ENCODE data around the gene SCAF8.
"Not testable (repeated sequence)": the region's sequence is repeated elsewhere in the genome, so short reads cannot be mapped to it uniquely, and the experiment has no call there.

The SCAF8 gene

GRCh38 chr6:154783229-154783628 lies 50.0 kb downstream of the SCAF8 start:
- no peak for DNase-seq

- no peak for DNase-seq
Observed at GRCh38 chr6:154785075-154785474, 51.9 kb downstream of the SCAF8 start.

- DNase-seq: no peak
Observed at GRCh38 chr6:154786144-154786868, 53.1 kb downstream of the SCAF8 start.

GRCh38 chr6:154791556-154792317 lies 58.5 kb downstream of the SCAF8 start:
- no peak for DNase-seq

- no peak for DNase-seq
Observed at GRCh38 chr6:154792325-154792724, 59.1 kb downstream of the SCAF8 start.

GRCh38 chr6:154792761-154793160 lies 59.5 kb downstream of the SCAF8 start:
- DNase-seq: no peak

- no peak for DNase-seq
Observed at GRCh38 chr6:154796484-154796883, 63.3 kb downstream of the SCAF8 start.

- DNase-seq: no peak
Observed at GRCh38 chr6:154797857-154798256, 64.6 kb downstream of the SCAF8 start.

GRCh38 chr6:154800338-154800737 lies 67.1 kb downstream of the SCAF8 start:
- no peak for DNase-seq

- peak in 1 of 3 experiments; percentile 70 for DNase-seq
Observed at GRCh38 chr6:154805288-154805911, 72.2 kb downstream of the SCAF8 start.

- DNase-seq: no peak
Observed at GRCh38 chr6:154806804-154807203, 73.6 kb downstream of the SCAF8 start.

- not testable (repeated sequence) for DNase-seq
Observed at GRCh38 chr6:154811663-154812062, 78.4 kb downstream of the SCAF8 start.

- no peak for DNase-seq
Observed at GRCh38 chr6:154814063-154814462, 80.8 kb downstream of the SCAF8 start.

- DNase-seq: no peak
Observed at GRCh38 chr6:154815938-154816820, 83.0 kb downstream of the SCAF8 start.

GRCh38 chr6:154821099-154821498 lies 87.9 kb downstream of the SCAF8 start:
- no peak for DNase-seq

GRCh38 chr6:154821638-154822037 lies 88.4 kb downstream of the SCAF8 start:
- DNase-seq: no peak

- no peak for DNase-seq
Observed at GRCh38 chr6:154822947-154823558, 89.8 kb downstream of the SCAF8 start.

GRCh38 chr6:154824076-154824475 lies 90.9 kb downstream of the SCAF8 start:
- DNase-seq: no peak

GRCh38 chr6:154829970-154830369 lies 96.8 kb downstream of the SCAF8 start:
- DNase-seq: no peak

- DNase-seq: no peak
Observed at GRCh38 chr6:154830771-154831170, 97.6 kb downstream of the SCAF8 start.

- no peak for DNase-seq
Observed at GRCh38 chr6:154835307-154835706, 102.1 kb downstream of the SCAF8 start.

- DNase-seq: no peak
Observed at GRCh38 chr6:154839546-154839945, 106.3 kb downstream of the SCAF8 start.

Measured in NCI-H1417 (cell line).